AML-193 (cell line): Measurements from ENCODE around the gene SDC3.

Experiments used
- DNase-seq, 2 experiments: peaks; one replicate each; lab custom pipeline; 2025; lab: John Stamatoyannopoulos, UW

SDC3 gene

GRCh38 chr1:30904191-30904961 is 4.2 kb downstream of the SDC3 start:
- DNase-seq, result no peak

- no peak for DNase-seq
These were observed 5.1 kb downstream of the SDC3 start for GRCh38 chr1:30903343-30904034.

GRCh38 chr1:30902593-30903290 is 5.8 kb downstream of the SDC3 start:
- no peak for DNase-seq

- DNase-seq, result no peak
These were observed 6.6 kb downstream of the SDC3 start for GRCh38 chr1:30901798-30902581.

- no peak for DNase-seq
These were observed 7.5 kb downstream of the SDC3 start for GRCh38 chr1:30900931-30901560.

GRCh38 chr1:30900486-30900885 is 8.1 kb downstream of the SDC3 start:
- no peak for DNase-seq

GRCh38 chr1:30899577-30900389 is 8.8 kb downstream of the SDC3 start:
- no peak for DNase-seq

- DNase-seq, result no peak
These were observed 10.3 kb downstream of the SDC3 start for GRCh38 chr1:30898031-30898815.

GRCh38 chr1:30896905-30897304 is 11.7 kb downstream of the SDC3 start:
- DNase-seq, result no peak

- DNase-seq, result no peak
These were observed 12.5 kb downstream of the SDC3 start for GRCh38 chr1:30895944-30896660.

- DNase-seq, result no peak
These were observed 13.1 kb downstream of the SDC3 start for GRCh38 chr1:30895382-30895943.

- no peak for DNase-seq
These were observed 14.0 kb downstream of the SDC3 start for GRCh38 chr1:30894508-30894973.

GRCh38 chr1:30893776-30894507 is 14.6 kb downstream of the SDC3 start:
- DNase-seq, result no peak

GRCh38 chr1:30892671-30893073 is 15.9 kb downstream of the SDC3 start:
- DNase-seq, result no peak

- no peak for DNase-seq
These were observed 17.4 kb downstream of the SDC3 start for GRCh38 chr1:30891227-30891552.

- DNase-seq, result no peak
These were observed 17.9 kb downstream of the SDC3 start for GRCh38 chr1:30890502-30891226.

GRCh38 chr1:30889511-30889910 is 19.0 kb downstream of the SDC3 start:
- DNase-seq, result no peak

- no peak for DNase-seq
These were observed 19.6 kb downstream of the SDC3 start for GRCh38 chr1:30888975-30889374.
